SU-DHL-6 (cell line): ENCODE data around the gene ARNT2.

ENCODE experiments used
- CTCF ChIP-seq: fragments of 200-600 bp; sonication (generic); IDR thresholded peaks from one replicate; pipeline ENCODE4 v1.5.1; 2017; ENCODE audit warnings: antibody characterized with exemption, mild to moderate bottlenecking, low read length, moderate library complexity; ENCODE audit not compliant: insufficient read depth, poor library complexity, severe bottlenecking
- EZH2phosphoT487 ChIP-seq: fragments of 200-600 bp; sonication (generic), shearing (Covaris generic); conservative IDR thresholded peaks from 2 replicates; pipeline ENCODE4 v1.6.1; 2018; ENCODE audit warnings: mild to moderate bottlenecking, antibody characterized with exemption, low read length, moderate library complexity, mixed read lengths

GRCh38 chr15:80626643-80627120 is 222.5 kb downstream of the ARNT2 start:
- TF ChIP-seq CTCF (no peak), EZH2phosphoT487 (no peak)
